Stimulated activated CD4-positive, alpha-beta T cell treated with anti-CD3 and anti-CD28 coated beads, Interleukin-1b, Interleukin-23, amount 100 ng/mL, for 24 hours (primary cell): ENCODE measurements around the gene RDH12.

Source experiments
- DNase-seq, 4 experiments: peaks; one replicate each; pipeline ENCODE4 v3.0.0-alpha.2; 2020; ENCODE audit warnings: low read depth in 4 of 4, low spot score in 1 of 4

RDH12 gene

GRCh38 chr14:67746927-67747326 lies 45.2 kb downstream of the RDH12 start:
- no peak for DNase-seq

- no peak for DNase-seq
Measured at GRCh38 chr14:67748312-67748711, 46.6 kb downstream of the RDH12 start.

- DNase-seq: no peak
Measured at GRCh38 chr14:67749341-67750084, 47.8 kb downstream of the RDH12 start.

GRCh38 chr14:67756496-67756895 lies 54.8 kb downstream of the RDH12 start:
- no peak for DNase-seq

- DNase-seq: no peak
Measured at GRCh38 chr14:67757175-67757574, 55.5 kb downstream of the RDH12 start.

GRCh38 chr14:67759916-67760315 lies 58.2 kb downstream of the RDH12 start:
- DNase-seq: no peak

GRCh38 chr14:67762051-67762450 lies 60.4 kb downstream of the RDH12 start:
- no peak for DNase-seq

GRCh38 chr14:67763158-67763822 lies 61.6 kb downstream of the RDH12 start:
- DNase-seq: no peak

GRCh38 chr14:67764496-67764895 lies 62.8 kb downstream of the RDH12 start:
- no peak for DNase-seq

GRCh38 chr14:67765192-67765834 lies 63.6 kb downstream of the RDH12 start:
- DNase-seq: no peak

- DNase-seq: no peak
Measured at GRCh38 chr14:67766035-67766680, 64.5 kb downstream of the RDH12 start.

- no peak for DNase-seq
Measured at GRCh38 chr14:67768219-67768618, 66.5 kb downstream of the RDH12 start.

- DNase-seq: no peak
Measured at GRCh38 chr14:67773844-67774377, 72.2 kb downstream of the RDH12 start.

GRCh38 chr14:67776653-67777322 lies 75.1 kb downstream of the RDH12 start:
- no peak for DNase-seq

GRCh38 chr14:67778792-67779191 lies 77.1 kb downstream of the RDH12 start:
- no peak for DNase-seq

GRCh38 chr14:67782090-67782489 lies 80.4 kb downstream of the RDH12 start:
- DNase-seq: no peak
